ENCODE results near the gene NCSTN.
"Not testable (repeated sequence)": the region's sequence is repeated elsewhere in the genome, so short reads cannot be mapped to it uniquely, and the experiment has no call there.

The NCSTN gene

GRCh38 chr1:160371346-160371631 lies 28.1 kb downstream of the NCSTN start:
- no peak for DNase-seq (ENCODE audit: low read depth in 2 of 2)

DNA sequence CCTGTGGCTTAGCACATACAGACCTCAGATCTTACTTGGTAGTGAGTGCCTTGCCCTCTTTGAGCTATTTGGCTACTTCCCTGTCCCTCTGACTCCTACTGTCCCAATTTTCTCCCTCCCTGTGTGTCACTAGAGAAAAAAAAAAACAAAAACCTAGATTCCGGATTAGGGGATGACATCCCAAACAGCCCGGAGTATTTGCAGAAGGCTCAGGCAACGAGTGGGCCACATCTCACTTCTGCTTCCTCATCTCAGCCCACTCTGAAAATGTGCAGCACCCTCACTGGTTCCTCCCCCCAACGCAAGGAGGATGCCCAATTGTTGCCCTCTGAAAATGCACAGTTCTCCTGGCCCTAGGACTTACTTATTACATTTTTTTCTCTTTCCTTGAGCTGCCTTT lies 28.6 kb downstream of the NCSTN start:
- DNase-seq (ENCODE audit: low read depth in 2 of 2) = no peak

GRCh38 chr1:160373696-160374095 lies 30.5 kb downstream of the NCSTN start:
- no peak for DNase-seq (ENCODE audit: low read depth in 2 of 2)

DNA sequence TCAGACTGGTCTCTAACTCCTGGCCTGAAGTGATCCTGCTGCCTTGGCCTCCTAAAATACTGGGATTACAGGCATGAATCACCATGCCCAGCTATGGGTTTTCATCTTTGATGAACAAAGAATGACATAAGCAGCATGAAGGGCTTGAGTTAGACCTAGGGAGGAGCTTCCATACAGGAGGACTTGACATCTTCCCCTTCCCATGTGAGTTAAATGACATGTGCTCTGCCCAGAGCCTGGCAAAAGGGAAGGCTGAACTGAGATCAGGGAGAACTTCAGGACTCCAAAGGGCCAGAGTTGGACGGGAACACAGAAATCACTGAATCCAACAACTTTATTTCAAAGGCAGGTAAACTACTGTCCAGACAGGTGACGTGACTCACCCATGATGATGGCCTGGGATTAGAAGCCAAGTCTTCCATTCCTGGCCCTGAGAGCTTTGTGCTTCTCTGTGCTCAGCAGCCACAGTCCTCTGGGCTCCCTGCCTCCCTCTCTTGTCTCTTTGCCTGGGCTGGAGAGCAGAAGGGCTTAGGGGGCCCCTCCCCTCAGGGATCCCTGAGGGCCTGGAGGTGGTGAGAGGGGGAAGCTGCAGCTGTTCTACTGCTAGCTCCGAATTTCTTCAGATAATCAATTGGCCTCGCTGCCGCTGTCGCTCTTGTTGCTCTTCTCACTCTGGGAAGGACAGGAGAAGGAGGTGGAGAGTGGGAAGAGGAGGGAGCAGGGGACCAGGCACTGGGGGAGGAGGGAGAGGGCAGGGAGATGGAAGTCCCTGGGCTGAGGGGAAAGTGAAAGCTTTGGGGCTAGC lies 31.3 kb downstream of the NCSTN start:
- no peak for DNase-seq (ENCODE audit: low read depth in 2 of 2)

GRCh38 chr1:160375788-160376524 lies 32.8 kb downstream of the NCSTN start:
- no peak for DNase-seq (ENCODE audit: low read depth in 2 of 2)

DNA sequence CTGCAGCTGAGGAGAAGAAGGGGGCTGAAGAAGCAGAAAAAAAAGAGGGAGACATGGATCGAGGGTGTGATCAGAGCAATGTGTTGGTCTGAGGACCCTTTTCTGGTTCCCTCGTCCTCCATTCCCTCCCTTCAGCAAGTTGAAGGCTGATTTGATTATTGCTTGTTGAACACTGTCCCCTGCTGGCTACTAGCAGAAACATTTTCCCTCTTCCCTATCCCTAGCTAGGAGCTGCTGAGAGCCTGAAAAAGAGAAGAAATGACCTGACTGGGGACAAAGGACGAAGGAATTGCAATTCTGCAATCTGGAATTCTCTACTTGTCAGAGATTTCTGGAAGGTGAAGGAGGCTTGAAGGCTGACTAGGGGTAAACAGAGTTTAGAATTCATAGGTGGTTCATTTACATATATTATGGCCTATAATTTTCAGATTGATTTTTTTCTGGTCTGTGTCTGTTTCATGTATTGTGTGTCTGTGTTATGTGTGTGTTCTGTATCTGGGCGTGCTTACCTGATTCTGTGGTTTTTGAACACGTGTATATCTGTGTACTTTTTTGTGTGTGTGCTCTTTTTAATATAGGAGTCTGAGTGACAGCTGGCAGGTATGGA lies 33.4 kb downstream of the NCSTN start:
- no peak for DNase-seq (ENCODE audit: low read depth in 2 of 2)

DNA sequence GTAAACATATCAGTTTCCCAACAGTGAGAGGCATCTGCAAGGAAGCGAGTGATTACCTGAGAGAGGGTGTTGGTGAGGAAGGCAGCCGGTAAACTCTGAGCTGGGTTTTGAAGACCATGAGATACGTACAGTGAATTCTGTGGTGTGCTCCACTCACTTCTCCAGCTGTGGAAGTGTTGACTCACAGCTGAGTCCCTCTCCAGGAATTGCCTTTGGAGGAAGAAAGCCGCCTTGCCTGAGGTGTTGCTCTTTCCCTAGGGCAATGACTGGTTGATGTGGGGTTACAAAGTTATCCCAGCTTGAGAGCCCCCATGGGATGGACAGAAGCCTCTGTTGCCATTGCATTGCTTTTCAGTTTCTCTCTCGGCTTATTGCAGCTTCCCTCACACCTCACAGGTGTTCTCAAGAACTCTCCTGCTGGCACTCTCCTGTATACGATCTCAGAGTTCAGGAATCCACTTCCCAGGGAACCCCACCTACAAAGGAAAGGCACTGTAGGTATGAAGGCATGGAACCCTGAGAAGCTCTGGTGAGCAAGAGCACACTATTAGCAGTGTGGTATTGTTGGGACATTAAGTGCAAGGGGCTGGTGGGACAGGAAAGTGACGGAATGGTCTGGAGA lies 34.5 kb downstream of the NCSTN start:
- no peak for DNase-seq (ENCODE audit: low read depth in 2 of 2)

DNA sequence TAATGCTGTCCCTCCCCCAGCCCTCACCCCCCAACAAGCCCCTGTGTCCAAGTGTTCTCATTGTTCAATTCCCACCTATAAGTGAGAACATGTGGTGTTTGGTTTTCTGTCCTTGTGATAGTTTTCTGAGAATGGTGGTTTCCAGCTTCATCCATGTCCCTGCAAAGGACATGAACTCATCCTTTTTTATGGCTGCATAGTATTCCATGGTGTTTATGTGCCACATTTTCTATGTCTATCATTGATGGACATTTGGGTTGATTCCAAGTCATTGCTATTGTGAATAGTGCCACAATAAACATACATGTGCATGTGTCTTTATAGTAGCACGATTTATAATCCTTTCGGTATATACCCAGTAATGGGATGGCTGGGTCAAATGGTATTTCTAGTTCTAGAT lies 41.6 kb downstream of the NCSTN start:
- not testable (repeated sequence) for DNase-seq (ENCODE audit: low read depth in 2 of 2)

- DNase-seq (ENCODE audit: low read depth in 2 of 2) = not testable (repeated sequence)
These were observed 45.2 kb downstream of the NCSTN start for GRCh38 chr1:160388406-160388805.

GRCh38 chr1:160394673-160395072 lies 51.5 kb downstream of the NCSTN start:
- no peak for DNase-seq (ENCODE audit: low read depth in 2 of 2)

- no peak for DNase-seq (ENCODE audit: low read depth in 2 of 2)
These were observed 54.5 kb downstream of the NCSTN start for GRCh38 chr1:160397651-160398050.

DNA sequence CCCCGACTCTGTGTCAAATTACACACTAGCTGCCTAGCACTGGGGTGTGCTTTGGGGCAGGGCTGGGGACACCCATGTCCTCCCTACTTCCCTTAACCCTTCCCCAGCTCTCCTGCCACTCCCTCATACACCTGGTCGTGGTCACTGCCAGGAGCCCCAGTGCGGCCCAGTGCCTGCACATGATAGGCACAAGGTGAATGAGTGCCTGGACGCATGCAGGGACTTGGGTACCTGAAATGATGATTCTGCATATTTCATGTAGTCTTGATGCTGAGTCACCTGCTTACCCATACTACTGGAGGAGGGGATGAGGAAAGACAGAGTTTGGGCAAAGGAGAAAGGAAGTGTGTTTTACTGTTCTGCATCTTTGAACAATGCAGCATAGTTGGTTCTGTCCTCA lies 55.6 kb downstream of the NCSTN start:
- no peak for DNase-seq (ENCODE audit: low read depth in 2 of 2)

DNA sequence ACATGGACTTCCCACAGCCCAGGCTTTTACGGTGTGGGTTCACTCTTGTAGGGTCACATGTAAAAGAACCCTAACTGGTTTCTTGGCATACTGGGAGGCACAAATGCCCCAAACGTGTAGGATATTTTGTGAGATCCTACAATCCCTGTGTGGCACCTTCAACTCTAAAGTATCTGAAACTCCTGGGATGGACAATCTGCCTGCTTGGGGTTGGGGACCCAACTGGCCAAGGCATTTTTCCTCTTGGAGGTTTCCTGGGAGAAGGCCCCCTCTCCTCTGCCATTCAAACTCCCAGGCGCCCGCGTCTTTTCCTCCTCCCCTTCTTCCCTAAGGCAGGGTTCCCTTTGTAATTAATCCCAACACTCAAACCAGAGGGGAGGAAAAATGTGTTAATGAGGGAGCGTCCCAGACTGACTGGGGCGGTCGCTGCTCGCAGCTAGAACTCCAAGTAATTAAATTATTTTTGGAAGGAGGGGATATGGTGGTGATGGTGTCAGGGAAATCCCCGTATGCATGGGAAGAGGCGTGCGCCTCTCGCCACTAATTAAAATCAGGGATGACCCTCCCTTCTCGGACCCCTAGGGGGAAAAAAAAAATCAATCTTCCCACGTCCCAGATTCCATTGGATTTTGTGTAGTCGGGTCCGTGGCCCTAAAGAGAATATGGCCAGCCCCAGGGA lies 56.5 kb downstream of the NCSTN start:
- DNase-seq (ENCODE audit: low read depth in 2 of 2) = no peak

- DNase-seq (ENCODE audit: low read depth in 2 of 2) = no peak
These were observed 57.1 kb downstream of the NCSTN start, which contains the start of gene VANGL2 for GRCh38 chr1:160400223-160400645. Gene VANGL2 (plus strand): TSS chr1:160400564. CDS start chr1:160415838, 15,274 bp downstream.

GRCh38 chr1:160400646-160401486 lies 57.7 kb downstream of the NCSTN start:
- no peak for DNase-seq (ENCODE audit: low read depth in 2 of 2)

DNA sequence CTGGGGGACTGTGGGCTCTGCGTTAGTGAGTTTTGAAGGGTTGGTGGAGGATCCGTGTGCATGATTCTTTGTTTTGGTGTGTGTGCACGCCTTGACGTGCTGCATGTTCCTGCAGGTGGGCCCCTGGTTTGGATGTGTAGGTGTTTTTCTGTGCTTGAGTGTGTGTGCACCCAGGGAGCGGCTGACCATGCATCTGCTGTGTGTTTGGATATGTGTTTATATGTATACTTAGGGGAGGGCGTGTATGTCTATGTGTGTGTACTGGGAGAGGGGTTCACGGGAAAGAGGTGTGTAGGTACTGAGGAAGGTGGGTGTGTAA lies 58.3 kb downstream of the NCSTN start:
- no peak for DNase-seq (ENCODE audit: low read depth in 2 of 2)

DNA sequence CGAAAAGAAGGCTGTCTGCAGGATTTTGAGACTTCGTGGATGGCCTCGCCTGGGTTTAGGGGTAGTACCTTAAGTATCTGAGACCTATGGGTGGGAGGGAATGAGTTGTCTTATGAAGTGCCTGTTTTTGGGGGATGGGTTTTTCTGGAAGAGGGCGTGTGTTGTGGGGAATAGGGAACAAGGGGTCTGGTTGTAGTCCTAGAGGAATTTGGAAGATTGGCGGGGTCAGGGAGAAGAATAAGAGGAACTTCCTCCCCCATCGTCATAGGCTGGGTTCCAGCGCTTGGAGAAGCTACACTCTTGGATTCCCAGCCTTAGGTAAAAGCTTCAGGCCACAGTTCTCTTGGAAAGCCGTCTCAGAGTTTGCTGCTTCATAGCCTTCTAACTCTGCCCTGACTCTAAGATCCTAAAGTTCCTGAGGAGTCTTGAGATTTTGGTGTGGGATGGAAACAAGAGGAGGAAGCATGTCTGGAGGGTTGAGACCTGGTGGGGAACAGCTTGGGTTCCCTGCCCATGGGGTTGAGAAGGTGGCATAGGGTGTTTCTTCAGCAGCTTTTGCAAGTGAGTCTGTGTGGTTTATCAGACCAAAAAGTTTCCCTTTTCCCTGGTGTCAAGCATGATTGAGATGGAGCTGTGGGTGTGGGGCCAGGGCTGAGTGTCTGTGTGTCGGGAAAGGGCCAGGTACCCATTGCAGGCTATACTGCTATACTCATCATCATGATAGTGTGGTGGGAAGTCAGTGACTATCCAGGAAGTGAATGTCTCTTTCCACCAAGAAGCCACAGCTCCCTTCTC lies 59.0 kb downstream of the NCSTN start:
- DNase-seq (ENCODE audit: low read depth in 2 of 2) = no peak

GRCh38 chr1:160403244-160403643 lies 60.1 kb downstream of the NCSTN start:
- no peak for DNase-seq (ENCODE audit: low read depth in 2 of 2)

DNA sequence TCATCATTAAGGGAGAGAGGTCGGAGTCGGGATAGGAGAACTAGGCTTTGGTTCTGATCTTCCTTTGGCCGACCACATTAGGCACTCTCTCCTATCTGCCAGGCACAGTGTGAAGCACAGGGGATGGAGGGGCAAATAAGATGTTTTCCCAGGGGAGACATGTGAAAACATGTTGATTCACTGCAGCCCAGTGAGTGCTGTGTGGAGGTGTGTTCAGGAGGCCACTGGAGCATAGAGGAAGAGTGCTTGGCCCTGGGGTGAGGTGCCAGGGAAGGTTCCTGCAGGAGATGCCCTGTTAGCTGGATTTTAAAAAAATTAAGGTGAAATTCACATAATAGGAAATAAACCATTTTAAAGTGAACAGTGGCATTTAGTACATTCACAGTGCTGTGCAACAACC lies 60.9 kb downstream of the NCSTN start:
- DNase-seq (ENCODE audit: low read depth in 2 of 2) = no peak

- DNase-seq (ENCODE audit: low read depth in 2 of 2) = no peak
These were observed 62.2 kb downstream of the NCSTN start for GRCh38 chr1:160405331-160405877.

Measured in stimulated activated CD8-positive, alpha-beta memory T cell treated with anti-CD3 and anti-CD28 coated beads, Interleukin-7, amount 100 ng/mL, for 1 hour (primary cell).